Measurements from ENCODE around the gene HOOK2.

HOOK2 gene

DNA sequence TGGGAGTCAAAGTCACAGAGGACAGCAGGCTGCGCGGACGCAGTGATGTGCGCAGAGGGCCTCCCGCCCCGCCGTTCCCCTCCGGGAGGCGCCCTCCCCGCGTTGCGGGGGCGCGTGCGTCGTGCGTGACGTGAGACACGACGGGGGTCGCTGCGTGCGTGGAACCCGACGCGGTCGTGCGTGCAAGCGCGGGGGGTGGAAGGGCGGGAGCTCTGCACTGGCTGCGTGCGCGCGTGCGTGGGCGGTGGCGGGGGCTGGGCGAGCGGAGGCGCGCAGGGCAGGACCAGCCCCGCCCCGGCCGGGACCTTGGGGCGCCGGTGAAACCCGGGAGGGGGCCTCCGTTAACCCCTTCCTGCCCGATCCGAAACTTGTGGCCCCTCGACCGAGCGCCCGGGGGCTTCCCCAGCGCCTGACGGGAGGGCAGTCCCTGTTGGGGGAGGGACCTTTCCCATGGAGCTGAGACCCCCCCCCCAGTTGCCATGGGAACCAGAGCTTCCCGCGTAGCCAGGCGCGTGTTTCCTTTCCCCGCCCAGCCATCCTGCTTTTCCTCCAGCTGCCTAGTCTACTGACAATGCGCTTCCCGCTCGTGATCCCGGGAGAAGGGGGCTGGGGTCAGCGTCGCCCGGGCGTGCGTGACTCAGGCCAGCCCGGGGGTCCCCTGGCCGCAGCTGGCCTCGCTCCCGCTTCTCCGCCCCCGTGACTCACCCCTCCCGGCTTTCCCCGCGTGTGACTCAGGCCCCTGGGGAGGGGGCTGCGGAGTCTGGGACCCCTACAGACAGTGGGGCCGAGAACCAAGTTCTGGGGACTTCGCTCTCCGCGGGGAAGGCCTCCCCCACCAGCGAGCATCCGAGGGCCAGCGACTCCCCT is 7.3 kb upstream of the HOOK2 start:
- DNase-seq = peak; percentile 94 to 95

DNA sequence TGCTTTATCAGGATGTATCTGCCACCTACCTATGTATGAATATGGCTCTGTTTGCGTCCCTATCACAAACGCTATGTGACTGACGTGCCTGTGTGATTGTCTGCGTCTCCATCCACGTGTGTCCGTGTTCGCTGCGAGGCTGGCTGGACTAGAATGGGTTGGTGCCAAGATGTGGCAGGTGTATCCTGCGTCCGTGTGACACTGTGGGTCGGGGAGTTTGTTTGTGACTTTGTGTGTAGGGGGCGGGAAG is 6.7 kb upstream of the HOOK2 start:
- DNase-seq = no peak

DNA sequence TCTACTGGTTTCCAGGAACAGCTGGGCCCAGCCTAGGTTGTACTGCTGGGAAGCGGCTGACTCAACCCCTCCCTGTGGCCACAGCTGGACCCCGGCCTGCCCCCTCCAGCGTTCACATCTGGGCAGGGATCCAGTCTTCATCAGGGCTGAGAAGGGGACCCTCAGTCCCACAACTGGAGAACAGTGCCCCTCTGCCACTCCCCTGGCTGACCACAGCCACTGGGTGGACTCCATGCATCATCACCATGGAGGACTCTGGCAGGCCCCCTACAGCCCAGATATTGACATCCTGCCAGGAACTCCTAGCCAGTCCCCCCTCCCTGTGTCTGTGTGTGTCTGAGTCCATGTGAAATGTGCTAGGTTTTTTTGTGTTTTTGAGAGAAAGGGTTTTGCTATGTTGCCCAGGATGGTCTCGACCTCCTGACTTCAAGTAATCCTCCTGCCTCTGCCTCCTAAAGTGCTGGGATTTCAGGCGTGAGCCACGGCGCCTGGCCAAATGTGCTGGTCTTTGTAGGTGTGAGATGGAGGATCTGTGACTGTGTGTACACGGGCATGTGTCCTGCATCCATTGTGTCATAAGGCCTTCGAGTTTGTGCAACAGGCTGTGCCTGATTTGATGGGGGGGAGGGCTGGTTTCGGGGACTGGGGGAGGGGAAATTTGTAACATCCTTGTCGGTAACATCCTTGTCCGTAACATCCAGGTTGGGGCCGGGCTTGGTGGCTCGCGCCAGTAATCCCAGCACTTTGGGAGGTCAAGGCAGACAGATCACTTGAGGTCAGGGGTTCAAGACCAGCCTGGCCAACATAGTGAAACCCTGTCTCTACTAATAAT is 4.0 kb upstream of the HOOK2 start:
- no peak for DNase-seq

DNA sequence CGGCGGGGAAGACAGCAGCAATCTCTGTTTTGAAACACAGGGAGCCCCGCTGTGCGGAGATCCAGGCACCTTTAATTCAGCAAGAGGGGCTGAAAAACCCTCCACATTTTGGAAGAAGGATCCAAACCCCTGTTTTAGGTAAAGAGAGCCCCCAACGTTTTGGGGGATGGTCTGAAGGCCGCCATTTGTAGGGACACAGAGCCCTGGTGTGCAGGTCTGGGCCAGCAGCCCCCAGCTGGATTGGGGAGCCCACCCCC is 3.5 kb upstream of the HOOK2 start:
- no peak for DNase-seq

DNA sequence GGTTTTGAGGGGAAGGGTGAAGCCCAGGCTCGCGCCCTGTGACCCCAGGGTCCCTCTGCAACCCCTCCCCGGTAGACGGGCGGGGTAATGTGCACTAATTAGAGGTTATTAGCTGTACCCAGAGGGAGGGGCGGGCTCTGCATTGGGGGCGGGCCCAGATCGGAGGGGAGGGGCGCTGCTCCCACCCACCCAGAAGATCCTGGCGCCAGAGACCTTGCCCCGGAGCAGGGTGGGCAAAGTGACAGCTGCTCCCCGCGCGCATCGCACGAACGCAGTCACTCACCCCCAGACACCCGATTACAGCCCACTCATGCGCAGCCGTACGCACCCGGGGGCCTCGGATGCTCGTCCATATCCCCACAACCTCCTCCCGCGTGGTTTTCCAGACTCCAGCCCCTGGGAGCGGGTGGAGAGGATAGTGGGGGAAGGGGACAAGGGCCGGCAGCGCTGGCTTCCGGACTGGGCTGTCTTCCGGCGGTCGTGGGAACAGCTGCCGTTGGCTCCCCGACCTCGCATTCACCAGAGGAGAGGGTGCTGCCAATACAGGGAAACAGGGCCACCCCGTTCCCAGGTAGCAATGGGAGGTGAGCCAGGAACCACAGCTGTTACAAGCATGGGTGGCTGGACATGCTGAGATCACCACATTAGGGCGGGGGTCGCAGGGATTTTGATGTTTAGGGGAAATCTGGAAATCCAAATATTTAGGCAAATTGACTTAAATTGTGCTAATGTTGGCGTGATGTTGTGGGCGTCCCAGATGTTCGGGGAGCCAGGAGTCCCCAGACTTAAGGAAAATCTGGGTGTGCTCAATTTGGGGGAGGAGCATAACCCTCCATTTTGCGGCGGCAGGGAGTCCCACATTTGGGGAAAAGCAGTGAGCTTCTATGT is 2.9 kb upstream of the HOOK2 start:
- peak; percentile 55 to 60 for DNase-seq

DNA sequence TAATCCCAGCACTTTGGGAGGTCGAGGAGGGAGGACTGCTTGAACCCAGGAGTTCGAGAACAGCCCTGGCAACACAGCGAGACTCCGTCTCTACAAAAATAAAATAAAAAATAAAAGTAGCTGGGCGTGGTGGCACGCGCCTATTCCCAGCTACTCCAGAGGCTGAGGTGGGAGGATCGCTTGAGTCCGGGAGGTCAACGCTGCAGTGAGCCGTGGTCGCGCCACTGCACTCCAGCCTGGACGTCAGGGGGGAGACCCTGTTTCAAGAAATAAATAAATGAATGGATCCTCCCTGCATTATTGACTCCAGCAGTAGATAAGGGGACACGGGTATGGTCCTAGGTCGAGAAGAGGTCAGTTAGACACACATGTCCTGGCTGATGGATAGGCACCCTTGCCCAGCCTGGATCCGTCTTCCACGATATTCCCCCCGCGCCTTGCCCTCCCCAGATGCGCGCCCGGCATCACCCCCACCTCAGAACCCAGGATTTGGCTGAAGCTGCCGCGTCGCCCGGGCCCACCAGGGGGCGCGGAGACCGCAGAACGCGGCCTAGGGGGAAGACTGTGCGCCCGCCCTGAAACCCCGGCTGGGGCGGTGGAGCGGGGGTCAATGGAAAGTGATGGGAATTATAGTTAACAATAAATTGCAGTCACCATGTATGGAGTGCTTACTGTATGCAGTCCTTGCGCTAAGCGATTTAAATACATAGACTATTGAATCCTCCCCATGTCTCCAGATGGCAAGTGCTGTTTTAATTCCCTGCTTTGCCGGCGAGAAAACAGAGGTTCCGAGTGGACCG is 2.1 kb upstream of the HOOK2 start:
- peak; percentile 77 to 86 for DNase-seq

DNA sequence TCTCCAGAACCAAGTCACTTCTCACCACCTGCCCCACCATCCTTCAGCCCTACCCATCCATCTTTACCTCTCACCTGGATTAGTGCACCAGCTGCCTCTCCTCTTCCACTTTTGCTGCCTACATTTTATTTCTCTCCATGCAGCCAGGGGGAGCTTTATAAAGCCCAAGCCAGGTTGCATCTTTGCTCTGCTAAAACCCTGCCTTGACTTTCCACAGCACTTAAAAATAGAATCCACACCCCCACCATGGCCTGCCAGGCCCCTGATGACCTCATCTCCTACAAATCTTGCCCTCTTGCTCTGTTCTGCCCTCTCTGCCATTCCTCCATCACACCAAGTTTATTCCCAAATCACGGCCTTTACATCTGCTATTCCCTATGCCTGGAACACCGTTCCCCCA is 1.8 kb downstream of the HOOK2 start:
- no peak for DNase-seq

DNA sequence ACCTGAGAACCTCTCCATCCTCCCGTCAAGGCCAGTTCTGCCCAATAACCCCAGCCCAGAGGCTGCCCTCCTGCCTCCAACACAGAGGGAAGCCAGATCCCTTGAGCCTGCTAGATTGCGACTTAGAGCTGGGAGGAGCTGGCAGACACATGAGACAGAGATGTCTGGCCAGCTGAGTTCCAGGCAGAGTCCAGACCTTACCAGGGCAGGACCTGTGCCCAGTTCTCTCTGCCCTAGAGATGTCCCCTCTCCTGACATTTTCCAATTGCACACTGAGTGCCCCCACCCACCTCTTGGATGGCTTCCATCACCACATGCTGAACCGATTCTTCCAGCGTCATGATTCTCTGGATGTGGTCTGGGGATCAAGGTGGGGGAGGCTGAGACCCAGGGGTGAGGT is 3.0 kb downstream of the HOOK2 start:
- DNase-seq = no peak

DNA sequence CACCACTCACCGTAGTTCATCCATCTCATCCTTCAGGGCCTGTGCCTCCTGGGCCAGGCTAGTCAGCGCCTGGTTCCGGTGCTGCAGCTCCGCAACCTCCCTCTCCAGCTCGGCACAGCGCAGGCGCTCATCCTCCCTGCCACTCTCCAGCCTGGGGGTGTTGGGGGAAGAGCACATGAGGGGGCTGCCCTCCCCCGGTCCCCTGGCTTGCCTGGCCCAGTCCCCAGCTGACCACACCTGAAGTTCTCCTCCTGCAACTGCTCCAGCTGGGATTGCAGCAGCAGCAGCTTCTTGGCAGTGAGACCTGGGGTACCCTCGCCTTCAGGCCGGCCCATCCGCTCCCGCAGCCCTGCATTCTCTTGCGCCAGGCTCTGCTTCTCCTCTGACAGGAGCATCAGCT is 4.4 kb downstream of the HOOK2 start:
- no peak for DNase-seq

DNA sequence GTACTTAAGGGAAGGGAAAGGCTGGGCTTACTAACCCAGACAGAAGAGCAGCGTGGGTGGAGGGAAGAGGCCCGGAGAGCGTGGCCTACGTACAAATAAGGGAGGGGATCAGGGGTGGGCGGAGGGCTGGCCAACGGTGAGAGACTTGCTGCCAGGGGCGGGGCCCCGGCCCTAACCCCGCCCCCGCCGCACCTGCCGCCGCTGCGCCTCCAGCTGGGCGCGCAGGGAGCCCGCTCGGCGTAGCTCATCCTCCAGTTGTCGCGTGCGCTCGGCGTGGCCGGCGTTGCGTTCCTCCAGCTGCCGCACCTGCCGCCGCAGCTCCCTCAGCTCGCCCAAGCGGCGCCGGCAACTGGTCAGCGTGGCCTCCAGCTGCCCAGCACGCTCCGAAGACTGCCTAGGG is 5.7 kb downstream of the HOOK2 start:
- peak; percentile 70 to 81 for DNase-seq

DNA sequence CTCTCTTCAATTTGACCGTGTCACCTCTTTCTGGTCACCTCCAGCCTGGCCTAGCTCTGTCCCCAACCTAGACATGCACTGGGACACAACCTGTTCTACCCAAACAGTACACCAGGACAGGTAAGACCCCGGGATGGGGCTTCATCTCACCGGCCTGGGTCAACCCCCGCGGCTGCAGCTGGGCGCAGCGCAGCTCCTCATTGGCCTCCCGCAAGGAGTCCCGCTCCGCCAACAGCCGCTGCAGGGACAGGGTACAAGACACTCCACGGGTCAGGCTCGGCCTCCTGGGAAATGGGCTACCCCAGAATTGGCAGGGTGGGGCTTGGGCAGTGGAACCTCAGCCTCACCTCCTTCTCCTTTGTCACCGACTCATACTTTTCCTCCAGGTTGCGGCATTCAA is 7.7 kb downstream of the HOOK2 start:
- no peak for DNase-seq

DNA sequence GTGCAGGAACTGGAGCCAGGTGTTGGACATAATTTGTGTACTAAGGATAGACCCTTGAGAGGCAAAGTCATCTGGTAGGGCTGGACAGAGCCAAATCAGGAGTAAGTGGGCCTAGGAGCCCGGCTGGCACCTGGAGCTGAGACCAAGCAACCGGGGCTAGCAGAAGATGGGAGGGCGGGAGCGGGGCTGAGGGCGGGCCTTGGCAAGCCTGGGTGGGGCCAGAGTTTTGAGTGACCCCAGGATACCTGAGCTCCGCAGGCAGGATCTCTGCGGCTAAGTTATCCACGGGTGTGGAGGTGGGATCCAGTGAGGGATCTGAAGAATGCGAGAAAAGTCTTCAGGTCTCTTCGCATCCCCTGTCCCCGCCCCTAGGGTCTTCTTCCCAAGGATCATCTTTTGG is 8.2 kb downstream of the HOOK2 start:
- DNase-seq = no peak

DNA sequence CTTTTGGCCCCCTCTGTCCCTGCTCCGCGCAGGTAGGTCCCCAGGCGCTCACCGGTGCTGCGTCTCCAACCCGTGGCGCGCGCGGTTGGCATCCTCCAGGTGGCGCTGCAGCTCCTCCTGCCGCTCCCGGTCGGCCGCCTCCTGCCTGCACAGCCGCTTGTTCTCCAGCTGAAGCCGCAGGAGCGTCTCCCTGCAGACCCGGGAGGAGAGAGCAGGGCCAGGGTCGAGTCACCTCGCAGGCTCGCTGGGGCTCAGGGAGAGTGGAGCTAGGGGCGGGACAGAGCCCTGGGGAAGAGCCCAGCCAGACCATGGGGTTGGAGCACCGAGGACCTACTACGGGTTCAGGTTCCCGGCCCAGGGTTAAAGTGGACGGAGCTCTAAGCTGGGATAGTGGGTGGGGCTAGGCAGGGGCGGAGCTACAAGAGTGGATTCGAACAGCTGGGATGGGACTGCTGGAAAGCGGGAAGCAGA is 9.3 kb downstream of the HOOK2 start:
- peak; percentile 81 to 85 for DNase-seq

DNA sequence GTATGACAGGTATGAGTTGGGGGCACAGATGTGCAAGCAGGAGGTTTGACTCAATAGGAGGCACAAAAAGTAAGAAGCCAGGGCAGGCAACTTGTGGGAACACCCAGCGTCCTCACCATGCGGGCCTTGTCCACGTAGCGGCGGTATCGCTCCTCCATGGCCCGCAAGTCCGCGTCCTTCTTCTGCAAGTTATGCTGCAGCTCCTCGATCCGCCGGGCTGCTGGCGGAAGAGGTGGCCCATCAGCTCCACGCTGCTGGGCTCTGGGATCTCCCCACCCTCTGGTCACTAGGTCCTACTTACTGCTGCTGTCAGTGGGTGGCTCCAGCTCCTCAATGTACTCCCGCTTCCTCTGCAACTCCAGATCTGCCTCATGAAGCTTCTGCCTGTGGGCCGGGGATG is 10.7 kb downstream of the HOOK2 start:
- no peak for DNase-seq

DNA sequence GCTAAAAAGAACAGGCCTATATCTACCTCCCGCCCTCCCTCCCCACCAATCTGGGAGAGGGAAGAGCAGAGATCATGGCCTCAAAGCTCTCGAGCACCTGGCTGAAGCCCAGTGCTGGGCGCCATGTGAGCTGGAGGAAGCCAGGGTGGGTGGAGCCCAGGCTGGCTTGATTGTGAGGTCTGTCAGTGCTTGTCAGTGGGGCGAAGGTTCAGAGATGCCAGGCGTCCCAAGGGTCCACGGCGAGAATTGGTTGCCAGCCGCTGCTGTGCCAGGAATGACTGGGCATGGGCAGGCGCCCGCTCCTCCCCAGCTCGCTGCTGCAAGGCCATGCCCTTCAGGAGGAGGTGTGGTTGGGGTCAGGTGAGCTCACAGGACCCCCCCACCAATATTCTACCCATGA is 12.3 kb downstream of the HOOK2 start:
- no peak for DNase-seq

DNA sequence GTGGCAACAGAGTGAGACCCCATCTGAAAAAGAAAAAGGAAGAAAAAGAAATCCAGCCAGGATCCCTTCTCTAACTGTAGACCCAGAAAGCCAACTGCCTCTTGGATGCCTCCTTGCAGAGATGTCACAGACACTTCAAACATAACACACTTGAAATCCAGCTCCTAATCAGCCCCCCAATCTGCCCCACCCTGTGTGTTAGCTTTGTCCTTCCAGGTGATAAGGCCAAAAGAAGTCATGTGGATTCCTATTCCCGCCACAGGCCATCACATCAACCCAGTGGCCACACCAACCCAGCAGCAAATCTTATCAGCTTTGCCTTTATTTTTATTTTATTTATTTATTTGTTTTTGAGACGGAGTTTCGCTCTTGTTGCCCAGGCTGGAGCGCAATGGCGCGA is 15.7 kb downstream of the HOOK2 start:
- DNase-seq = no peak

DNA sequence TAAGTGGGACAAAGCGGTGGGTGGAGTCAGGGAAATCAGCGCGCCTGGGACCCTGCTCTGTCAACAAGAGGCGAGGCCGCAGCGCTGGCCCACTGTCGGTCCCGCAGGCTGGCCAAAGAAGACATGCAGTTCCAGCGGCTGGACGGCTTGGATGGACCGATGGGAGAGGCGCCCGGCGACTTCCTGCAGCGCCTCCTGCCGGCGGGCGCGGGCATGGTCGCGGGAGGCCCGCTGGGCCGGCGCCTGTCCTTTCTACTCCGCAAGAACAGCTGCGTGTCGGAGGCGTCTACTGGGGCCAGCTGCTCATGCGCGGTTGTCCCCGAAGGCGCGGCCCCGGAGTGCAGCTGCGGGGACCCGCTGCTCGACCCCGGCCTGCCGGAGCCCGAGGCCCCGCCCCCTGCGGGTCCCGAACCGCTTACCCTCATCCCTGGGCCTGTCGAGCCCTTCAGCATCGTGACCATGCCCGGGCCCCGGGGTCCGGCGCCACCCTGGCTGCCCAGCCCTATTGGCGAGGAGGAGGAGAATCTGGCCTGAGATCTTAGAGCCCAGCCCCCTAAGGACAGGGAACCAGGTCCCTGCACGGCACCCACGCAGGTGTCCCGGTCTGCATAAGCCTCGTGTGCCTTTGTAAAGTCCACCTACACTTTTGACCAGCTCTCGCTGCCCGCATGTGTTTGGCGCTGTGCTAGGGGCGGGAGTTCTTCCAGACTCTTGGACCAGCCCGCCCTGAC is 17.6 kb downstream of the HOOK2 start:
- DNase-seq = peak; percentile 67 to 70

DNA sequence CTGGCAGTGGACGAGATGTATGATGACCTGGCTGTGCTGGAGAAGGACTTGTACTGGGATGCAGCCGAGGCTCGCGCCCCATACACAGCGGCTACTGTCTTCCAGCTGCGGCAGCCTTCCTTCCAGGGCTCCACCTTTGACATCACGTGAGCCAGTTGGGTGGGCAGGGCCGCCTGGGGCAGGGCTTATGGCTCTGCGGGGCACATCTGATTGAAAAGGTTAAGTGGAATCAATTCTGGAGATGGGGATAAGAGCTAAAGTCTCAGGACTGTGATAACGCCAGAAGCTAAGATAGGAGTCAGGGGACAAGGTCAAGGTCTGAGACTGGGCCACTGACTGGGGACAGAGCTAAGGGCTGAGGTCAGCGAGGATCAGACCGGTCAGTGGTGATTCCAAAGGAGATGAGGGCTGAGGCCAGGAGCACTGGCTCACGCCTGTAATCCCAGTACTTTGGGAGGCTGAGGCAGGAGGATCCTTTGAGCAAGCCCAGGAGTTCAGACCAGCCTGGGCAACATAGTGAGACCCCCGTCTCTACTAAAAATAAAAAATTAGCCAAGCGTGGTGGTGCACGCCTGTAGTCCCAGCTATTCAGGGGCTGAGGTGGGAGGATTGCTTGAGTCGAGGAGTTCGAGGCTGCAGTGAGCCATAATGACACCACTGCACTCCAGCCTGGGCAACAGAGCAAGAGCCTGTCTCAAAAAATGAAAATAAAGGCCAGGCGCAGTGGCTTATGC is 19.0 kb downstream of the HOOK2 start:
- no peak for DNase-seq

DNA sequence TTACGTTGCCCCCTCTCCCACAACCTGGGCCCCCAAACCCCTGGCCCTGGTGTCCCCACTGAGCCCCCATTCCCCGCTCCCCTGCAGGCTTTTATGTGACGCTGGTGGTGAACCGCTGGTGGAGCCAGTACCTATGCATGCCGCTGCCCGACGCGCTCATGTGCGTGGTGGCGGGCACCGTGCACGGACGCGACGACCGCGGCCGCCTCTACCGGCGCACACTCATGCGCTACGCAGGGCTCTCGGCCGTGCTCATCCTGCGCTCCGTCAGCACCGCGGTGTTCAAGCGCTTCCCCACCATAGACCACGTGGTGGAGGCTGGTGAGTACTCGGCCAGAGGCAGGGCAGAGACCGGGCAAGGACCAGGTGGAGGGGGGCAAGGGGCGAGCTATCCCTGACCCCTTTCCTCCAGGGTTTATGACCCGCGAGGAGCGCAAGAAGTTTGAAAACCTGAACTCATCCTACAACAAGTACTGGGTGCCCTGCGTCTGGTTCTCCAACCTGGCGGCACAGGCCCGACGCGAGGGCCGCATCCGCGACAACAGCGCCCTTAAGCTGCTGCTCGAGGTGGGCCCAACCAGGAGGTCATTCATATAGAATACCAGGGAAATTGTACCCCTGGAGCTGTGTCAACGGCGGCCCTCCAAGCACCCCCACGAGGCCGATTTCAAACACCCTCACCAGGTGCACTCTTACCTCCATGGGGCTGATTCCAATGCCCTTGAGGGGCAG is 20.7 kb downstream of the HOOK2 start:
- no peak for DNase-seq

DNA sequence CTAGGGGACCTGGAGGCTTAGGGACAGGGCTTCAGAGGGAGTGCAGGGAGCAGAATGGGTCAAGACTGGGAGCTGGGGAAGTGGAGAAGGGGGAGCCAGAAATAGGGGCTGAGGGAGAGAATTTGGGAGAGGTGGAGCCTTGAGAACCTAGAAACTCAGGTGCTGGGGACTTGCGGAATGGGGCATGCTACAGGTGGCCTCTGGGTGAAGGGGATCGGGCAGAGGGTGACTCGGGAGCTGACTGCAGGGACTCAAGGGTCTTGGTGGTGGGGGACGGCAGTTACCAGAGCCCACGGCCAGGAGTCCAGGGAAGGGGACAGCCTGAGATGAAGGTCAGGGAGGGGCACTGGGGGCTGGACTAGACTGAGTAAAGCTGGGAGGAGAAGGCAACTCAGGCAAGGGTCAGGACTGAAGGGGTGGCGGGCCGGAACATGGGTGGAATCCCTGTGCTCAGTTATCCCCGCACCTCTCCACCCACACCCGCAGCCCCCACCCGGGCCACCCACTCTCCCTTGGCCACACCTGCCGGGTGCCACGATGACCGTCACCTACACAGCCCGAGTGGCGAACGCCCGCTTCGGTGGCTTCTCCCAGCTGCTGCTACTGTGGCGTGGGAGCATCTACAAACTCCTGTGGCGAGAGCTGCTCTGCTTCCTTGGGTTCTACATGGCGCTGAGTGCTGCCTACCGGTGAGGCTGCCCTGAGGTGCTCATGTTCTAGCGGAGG is 23.1 kb downstream of the HOOK2 start:
- no peak for DNase-seq

Measured in CD4-positive, alpha-beta T cell treated with Interferon alpha-2 for 1 hour (primary cell).